Measurements from ENCODE around the gene USP31.

USP31 gene

DNA sequence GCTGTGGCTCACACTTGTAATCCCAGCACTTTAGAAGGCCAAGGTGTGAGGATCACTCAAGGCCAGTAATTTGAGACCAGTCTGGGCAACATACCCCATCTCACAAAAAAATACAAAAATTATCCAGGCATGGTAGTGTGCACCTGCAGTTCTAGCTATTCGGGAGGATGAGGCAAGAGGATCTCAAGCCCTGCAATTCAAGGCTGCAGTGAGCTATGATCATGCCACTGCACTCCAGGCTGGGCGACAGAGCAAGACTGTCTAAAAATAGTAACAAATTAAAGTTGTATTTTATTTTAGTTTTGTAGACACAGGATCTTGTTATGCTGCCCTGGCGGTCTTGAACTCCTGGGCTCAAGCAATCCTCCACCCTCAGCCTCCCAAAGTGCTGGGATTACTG lies 18.2 kb downstream of the USP31 start:
- no peak overlapping the region for H3K4me3 ChIP-seq (ENCODE audit: low read length)
- no peaks in the 10 kb centered on the region for H3K36me3 ChIP-seq (ENCODE audit: control insufficient read depth, insufficient read depth, low read length, severe bottlenecking)
- no peak for DNase-seq (ENCODE audit: low read depth)
- no peaks in the 10 kb centered on the region for H3K27me3 ChIP-seq (replicated peaks; ENCODE audit: control insufficient read depth, insufficient read depth, low read length)
- peaks cover 27% of the 10 kb centered on the region for H3K4me1 ChIP-seq (ENCODE audit: control insufficient read depth, insufficient read depth, low read length)
- peaks cover 11% of the 10 kb centered on the region for H3K9me3 ChIP-seq (ENCODE audit: control insufficient read depth, low read length)
- no peak overlapping the region for H3K9ac ChIP-seq (ENCODE audit: low read length)

DNA sequence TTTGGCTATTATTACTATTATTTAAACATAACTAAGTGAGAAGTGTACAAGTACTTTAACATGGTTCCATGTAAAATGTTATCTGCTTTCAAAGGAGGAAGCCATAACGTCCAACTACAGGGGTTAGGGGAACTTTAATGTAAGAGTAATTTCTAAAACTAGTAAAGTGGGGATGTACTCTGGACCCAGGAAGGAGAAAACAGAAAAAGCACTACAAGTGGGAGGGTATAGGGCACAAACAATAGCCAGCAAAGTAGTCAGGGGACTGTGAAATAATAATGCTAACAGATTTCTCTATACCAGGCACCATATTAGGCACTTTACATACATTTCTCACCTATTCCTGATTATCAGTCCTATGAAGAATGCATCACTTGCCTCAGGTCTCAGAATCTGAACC lies 19.6 kb downstream of the USP31 start:
- Histone ChIP-seq H3K4me3 (ENCODE audit: low read length) (no peak overlapping the region), H3K4me1 (ENCODE audit: control insufficient read depth, insufficient read depth, low read length) (peaks cover 35% of the 10 kb centered on the region), H3K27me3 (replicated peaks; ENCODE audit: control insufficient read depth, insufficient read depth, low read length) (no peaks in the 10 kb centered on the region), H3K9ac (ENCODE audit: low read length) (no peak overlapping the region), H3K36me3 (ENCODE audit: control insufficient read depth, insufficient read depth, low read length, severe bottlenecking) (no peaks in the 10 kb centered on the region), H3K9me3 (ENCODE audit: control insufficient read depth, low read length) (no peaks in the 10 kb centered on the region)
- no peak for DNase-seq (ENCODE audit: low read depth)

DNA sequence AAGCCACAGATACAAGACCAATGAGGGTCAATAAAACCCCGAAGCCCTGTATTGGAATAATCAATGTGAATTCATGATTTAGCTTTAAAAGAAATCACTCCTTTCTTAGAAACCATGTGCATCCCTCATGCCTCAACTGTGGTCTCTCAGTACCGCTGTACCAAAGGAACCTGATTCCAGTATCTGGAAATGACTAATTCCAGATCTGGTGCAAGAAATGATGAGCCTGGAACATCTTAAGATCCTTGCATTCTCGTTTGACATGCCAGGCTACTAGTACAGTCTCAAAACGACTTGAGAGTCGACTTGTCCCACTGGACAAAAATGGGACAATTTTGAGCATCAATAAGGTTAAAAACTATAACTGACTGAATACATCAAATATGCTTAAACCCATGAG lies 21.2 kb downstream of the USP31 start:
- Histone ChIP-seq H3K27me3 (replicated peaks; ENCODE audit: control insufficient read depth, insufficient read depth, low read length) (no peaks in the 10 kb centered on the region), H3K9me3 (ENCODE audit: control insufficient read depth, low read length) (no peaks in the 10 kb centered on the region), H3K36me3 (ENCODE audit: control insufficient read depth, insufficient read depth, low read length, severe bottlenecking) (no peaks in the 10 kb centered on the region), H3K4me3 (ENCODE audit: low read length) (no peak overlapping the region), H3K9ac (ENCODE audit: low read length) (no peak overlapping the region), H3K4me1 (ENCODE audit: control insufficient read depth, insufficient read depth, low read length) (peaks cover 27% of the 10 kb centered on the region)
- no peak for DNase-seq (ENCODE audit: low read depth)

DNA sequence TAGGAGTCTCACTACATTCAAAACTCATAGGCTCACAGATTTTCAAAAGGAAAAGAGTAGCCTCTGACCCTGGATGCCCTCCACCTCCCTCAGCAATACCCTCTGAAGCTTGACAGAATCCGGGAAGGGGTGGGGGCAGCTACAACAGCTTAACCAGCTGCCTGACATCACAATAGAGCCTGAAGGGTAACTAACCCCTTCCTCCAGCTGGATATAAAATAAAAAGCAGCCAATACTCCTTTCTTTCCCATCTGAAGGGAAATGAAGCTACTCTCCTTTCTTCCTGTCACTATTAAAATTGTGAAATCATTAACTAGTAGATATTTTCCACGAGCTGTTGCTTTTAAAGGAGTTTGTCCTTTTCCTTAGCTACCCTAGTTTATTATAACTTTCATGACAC lies 24.0 kb downstream of the USP31 start:
- no peaks in the 10 kb centered on the region for H3K36me3 ChIP-seq (ENCODE audit: control insufficient read depth, insufficient read depth, low read length, severe bottlenecking)
- H3K4me1 ChIP-seq (ENCODE audit: control insufficient read depth, insufficient read depth, low read length) = peaks cover 28% of the 10 kb centered on the region
- no peaks in the 10 kb centered on the region for H3K27me3 ChIP-seq (replicated peaks; ENCODE audit: control insufficient read depth, insufficient read depth, low read length)
- no peak overlapping the region for H3K9ac ChIP-seq (ENCODE audit: low read length)
- no peak for DNase-seq (ENCODE audit: low read depth)
- H3K4me3 ChIP-seq (ENCODE audit: low read length) = no peak overlapping the region
- no peaks in the 10 kb centered on the region for H3K9me3 ChIP-seq (ENCODE audit: control insufficient read depth, low read length)

DNA sequence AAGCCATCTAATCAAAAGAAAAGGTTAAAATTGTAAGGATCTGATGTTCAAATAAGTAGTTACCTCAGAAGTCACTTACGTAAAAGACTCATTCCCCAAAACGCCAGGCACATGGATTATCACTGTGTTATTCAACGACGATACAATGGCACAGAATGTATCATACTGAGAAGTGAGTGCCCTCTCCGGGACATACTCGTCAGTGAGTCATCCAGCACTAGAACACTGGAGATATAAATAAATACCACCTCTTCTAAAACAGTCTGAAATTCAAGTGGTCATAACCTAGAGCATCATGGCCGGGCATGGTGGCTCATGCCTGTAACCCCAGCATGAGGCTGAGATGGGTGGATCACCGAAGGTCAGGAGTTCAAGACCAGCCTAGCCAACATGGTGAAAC lies 24.9 kb downstream of the USP31 start:
- DNase-seq (ENCODE audit: low read depth) = peak; percentile 80
- H3K4me1 ChIP-seq (ENCODE audit: control insufficient read depth, insufficient read depth, low read length) = peaks cover 37% of the 10 kb centered on the region
- no peaks in the 10 kb centered on the region for H3K27me3 ChIP-seq (replicated peaks; ENCODE audit: control insufficient read depth, insufficient read depth, low read length)
- H3K4me3 ChIP-seq (ENCODE audit: low read length) = no peak overlapping the region
- no peaks in the 10 kb centered on the region for H3K36me3 ChIP-seq (ENCODE audit: control insufficient read depth, insufficient read depth, low read length, severe bottlenecking)
- no peak overlapping the region for H3K9ac ChIP-seq (ENCODE audit: low read length)
- no peaks in the 10 kb centered on the region for H3K9me3 ChIP-seq (ENCODE audit: control insufficient read depth, low read length)

DNA sequence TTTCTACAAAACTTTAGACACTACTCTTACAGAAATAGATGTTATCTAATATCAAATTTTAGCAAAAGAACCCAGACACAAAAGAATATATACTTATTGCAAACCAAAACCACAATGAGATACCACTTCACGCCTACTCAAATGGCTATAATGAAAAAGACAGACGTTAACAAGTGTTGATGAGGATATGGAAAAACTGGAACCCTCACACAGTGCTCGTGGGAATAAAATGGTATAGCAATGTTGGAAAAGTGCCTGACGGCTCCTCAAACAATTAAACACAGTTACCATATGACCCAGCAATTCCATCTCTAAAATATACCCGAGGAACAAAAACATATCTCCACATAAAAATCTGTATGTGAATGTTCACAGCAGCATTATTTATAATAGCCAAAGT lies 27.1 kb downstream of the USP31 start:
- DNase-seq (ENCODE audit: low read depth) = no peak
- no peak overlapping the region for H3K9ac ChIP-seq (ENCODE audit: low read length)
- no peaks in the 10 kb centered on the region for H3K9me3 ChIP-seq (ENCODE audit: control insufficient read depth, low read length)
- H3K4me3 ChIP-seq (ENCODE audit: low read length) = no peak overlapping the region
- no peaks in the 10 kb centered on the region for H3K36me3 ChIP-seq (ENCODE audit: control insufficient read depth, insufficient read depth, low read length, severe bottlenecking)
- H3K4me1 ChIP-seq (ENCODE audit: control insufficient read depth, insufficient read depth, low read length) = peaks cover 58% of the 10 kb centered on the region
- no peaks in the 10 kb centered on the region for H3K27me3 ChIP-seq (replicated peaks; ENCODE audit: control insufficient read depth, insufficient read depth, low read length)

DNA sequence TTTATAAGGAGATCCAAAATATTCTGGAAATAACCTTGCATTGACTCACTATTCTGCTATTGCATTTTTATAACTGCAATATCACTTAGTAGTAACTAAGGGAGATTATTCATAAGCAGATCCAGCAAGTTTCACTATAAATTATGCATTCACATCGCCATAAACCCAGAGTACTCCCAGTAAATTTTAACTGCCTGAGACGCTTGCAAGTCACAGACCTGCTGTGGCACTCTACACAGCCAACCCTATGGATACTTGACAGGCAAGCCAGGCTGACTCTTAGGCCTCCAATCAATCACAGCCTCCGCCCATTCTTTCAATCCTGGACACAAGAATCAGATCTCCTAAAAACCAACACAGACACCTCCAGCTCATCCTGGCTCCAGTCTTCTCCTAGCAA lies 28.2 kb downstream of the USP31 start:
- Histone ChIP-seq H3K4me3 (ENCODE audit: low read length) (peak overlapping the region; percentile 2), H3K9me3 (ENCODE audit: control insufficient read depth, low read length) (no peaks in the 10 kb centered on the region), H3K36me3 (ENCODE audit: control insufficient read depth, insufficient read depth, low read length, severe bottlenecking) (no peaks in the 10 kb centered on the region), H3K27me3 (replicated peaks; ENCODE audit: control insufficient read depth, insufficient read depth, low read length) (no peaks in the 10 kb centered on the region), H3K9ac (ENCODE audit: low read length) (peak overlapping the region; percentile 62), H3K4me1 (ENCODE audit: control insufficient read depth, insufficient read depth, low read length) (peaks cover 62% of the 10 kb centered on the region)
- DNase-seq (ENCODE audit: low read depth) = no peak

DNA sequence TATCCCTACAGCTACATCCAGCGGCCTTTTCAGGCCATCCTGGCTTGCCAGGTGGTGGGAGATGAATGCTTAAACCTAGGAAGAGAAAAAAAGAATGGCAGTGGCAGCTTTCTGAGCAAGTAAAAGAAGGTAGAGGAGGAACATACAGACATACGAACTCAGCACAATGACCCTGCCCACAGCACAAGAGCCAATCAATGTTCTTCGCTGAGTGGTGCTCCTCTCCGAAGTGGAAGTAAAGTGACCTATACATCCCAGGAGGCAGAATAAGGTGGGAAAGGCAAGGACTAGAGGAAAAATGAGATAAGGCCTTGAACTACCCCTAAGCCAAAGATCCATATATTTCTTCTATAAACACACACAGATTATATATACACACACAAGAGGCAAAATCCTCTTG lies 28.7 kb downstream of the USP31 start:
- no peaks in the 10 kb centered on the region for H3K27me3 ChIP-seq (replicated peaks; ENCODE audit: control insufficient read depth, insufficient read depth, low read length)
- H3K9ac ChIP-seq (ENCODE audit: low read length) = peak overlapping the region; percentile 62
- no peaks in the 10 kb centered on the region for H3K9me3 ChIP-seq (ENCODE audit: control insufficient read depth, low read length)
- no peak for DNase-seq (ENCODE audit: low read depth)
- H3K36me3 ChIP-seq (ENCODE audit: control insufficient read depth, insufficient read depth, low read length, severe bottlenecking) = no peaks in the 10 kb centered on the region
- H3K4me1 ChIP-seq (ENCODE audit: control insufficient read depth, insufficient read depth, low read length) = peaks cover 59% of the 10 kb centered on the region
- peak overlapping the region; percentile 19 for H3K4me3 ChIP-seq (ENCODE audit: low read length)

DNA sequence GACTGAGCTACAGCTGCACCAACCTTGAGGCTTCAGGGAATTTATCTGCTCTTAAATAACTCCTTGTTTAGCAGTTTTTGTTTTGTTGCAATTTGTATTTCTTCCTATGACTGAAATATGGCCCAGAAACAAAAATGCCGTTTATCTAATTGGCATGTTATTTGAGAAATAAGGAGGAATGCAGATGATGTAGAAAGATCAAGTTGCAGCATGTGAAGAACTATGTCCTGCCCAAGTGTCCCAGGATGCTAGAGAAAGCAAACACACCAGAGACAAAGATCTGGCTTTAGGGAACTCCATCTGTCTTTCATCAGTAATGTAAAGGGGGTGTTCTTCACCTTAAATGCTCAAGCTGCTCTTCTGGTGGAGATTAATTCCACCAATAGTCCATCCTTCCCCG lies 29.7 kb downstream of the USP31 start:
- peaks cover 54% of the 10 kb centered on the region for H3K4me1 ChIP-seq (ENCODE audit: control insufficient read depth, insufficient read depth, low read length)
- peak overlapping the region; percentile 30 for H3K9ac ChIP-seq (ENCODE audit: low read length)
- H3K27me3 ChIP-seq (replicated peaks; ENCODE audit: control insufficient read depth, insufficient read depth, low read length) = no peaks in the 10 kb centered on the region
- peak; percentile 87 for DNase-seq (ENCODE audit: low read depth)
- no peaks in the 10 kb centered on the region for H3K36me3 ChIP-seq (ENCODE audit: control insufficient read depth, insufficient read depth, low read length, severe bottlenecking)
- H3K4me3 ChIP-seq (ENCODE audit: low read length) = peak overlapping the region; percentile 61
- no peaks in the 10 kb centered on the region for H3K9me3 ChIP-seq (ENCODE audit: control insufficient read depth, low read length)

DNA sequence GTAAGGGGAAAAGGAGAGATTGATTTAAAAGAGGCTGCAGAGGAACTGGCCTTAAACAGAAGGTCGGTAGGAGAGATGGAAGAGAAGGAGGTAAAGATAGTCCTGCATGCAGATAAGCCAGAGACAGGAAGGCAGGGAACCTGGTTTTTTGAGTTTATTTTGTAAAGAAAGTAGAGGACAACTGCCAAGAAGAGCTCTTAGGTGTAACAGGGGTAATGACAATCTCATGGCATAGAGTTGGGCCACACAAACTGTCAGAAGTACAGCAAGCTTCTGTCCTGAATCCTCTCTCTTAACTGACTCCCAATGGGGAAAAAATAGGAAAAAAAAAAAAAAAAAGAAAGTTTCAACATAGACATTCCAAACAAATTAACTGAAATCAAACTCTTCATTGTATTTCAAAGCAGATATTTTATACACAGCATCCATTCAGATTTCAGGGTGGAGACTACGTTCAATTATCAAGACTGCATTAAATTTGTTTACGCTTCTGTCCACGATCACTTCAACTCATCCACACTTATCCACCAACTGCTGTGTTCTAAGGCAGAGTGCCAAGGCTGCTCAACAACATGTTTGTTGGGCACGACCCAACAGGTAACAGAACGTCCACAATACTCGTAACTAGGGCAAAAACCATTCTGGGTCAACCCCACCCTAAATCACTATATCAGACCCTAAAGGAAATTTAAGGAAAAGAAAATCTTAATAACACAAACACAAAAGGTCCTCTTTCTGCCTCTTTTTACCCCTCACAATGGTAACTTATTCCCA lies 34.9 kb downstream of the USP31 start:
- H3K4me3 ChIP-seq (ENCODE audit: low read length) = no peak overlapping the region
- no peaks in the 10 kb centered on the region for H3K36me3 ChIP-seq (ENCODE audit: control insufficient read depth, insufficient read depth, low read length, severe bottlenecking)
- H3K4me1 ChIP-seq (ENCODE audit: control insufficient read depth, insufficient read depth, low read length) = peaks cover 30% of the 10 kb centered on the region
- H3K27me3 ChIP-seq (replicated peaks; ENCODE audit: control insufficient read depth, insufficient read depth, low read length) = no peaks in the 10 kb centered on the region
- H3K9me3 ChIP-seq (ENCODE audit: control insufficient read depth, low read length) = no peaks in the 10 kb centered on the region
- DNase-seq (ENCODE audit: low read depth) = no peak
- H3K9ac ChIP-seq (ENCODE audit: low read length) = no peak overlapping the region

DNA sequence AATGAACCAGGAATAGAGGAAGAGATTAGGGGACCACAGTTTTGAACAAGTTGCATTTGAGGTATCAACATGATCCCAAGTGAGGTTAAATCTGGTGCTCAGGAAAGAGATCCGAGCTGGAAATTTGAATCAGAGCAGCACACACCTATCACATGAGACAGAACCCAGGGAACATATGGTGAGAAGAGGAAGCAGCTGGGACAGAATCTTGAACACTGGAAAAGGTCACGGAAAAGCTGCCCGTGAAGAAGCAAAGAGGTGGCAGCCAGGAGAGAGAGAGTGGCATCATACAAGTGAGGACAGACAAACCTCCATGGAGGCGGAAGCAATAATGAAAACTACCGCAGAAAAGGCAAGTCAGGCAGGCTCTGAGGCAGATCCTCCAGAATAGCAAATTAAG lies 36.1 kb downstream of the USP31 start:
- H3K9me3 ChIP-seq (ENCODE audit: control insufficient read depth, low read length) = no peaks in the 10 kb centered on the region
- no peak overlapping the region for H3K4me3 ChIP-seq (ENCODE audit: low read length)
- no peaks in the 10 kb centered on the region for H3K36me3 ChIP-seq (ENCODE audit: control insufficient read depth, insufficient read depth, low read length, severe bottlenecking)
- H3K4me1 ChIP-seq (ENCODE audit: control insufficient read depth, insufficient read depth, low read length) = peaks cover 19% of the 10 kb centered on the region
- DNase-seq (ENCODE audit: low read depth) = no peak
- no peaks in the 10 kb centered on the region for H3K27me3 ChIP-seq (replicated peaks; ENCODE audit: control insufficient read depth, insufficient read depth, low read length)
- no peak overlapping the region for H3K9ac ChIP-seq (ENCODE audit: low read length)

All from adipocyte (in vitro differentiated cells).